ENCODE data around the gene CIRBP. TPM values are rescaled to one million over a fixed set of nuclear protein-coding genes. Genes with fewer than 3 reads are reported as not detected.

CIRBP gene
- total RNA-seq, 1 experiment from 2014 or later = 263 TPM

DNA sequence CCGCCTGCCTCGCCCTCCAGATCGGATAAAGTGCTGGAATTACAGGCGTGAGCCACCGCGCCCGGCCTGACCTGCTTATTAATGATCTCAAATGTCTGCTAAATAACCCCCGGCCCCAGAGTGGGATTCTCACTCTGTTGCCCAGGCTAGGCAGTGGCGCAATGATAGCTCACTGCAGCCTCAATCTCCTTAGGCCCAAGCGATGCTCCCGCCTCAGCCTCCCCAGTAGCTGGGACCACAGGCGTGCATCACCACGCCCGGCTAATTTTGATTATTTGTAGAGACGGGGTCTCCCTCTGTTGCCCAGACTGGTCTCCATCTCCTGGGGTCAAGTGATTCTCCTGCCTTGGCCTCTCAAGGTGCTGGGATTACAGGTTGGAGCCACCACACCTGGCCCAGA, 28.2 kb upstream of the CIRBP start:
- peaks cover 11% of the 10 kb centered on the region for H3K23me2 ChIP-seq (ENCODE audit: insufficient read length, low read depth, low read length, poor library complexity, severe bottlenecking)
- H3K4me1 Mint-ChIP-seq = peaks cover 15 to 23% of the 10 kb centered on the region in 2 experiments
- no peak overlapping the region for H3K18ac ChIP-seq (ENCODE audit: insufficient read length, low read depth, low read length)
- H3K14ac ChIP-seq (ENCODE audit: insufficient read depth, low read length) = no peak overlapping the region
- no peak overlapping the region for H2AK5ac ChIP-seq (ENCODE audit: insufficient read length, low read length)
- WGBS (ENCODE audit: extremely low coverage, insufficient read length, low lambda C conversion rate) = no CpG with 5 or more reads among the region's 15 CpGs
- no peaks in the 10 kb centered on the region; the same call in 1 of the 2 replicates for H3K79me2 ChIP-seq (ENCODE audit: insufficient read depth, low read length)
- H2BK15ac ChIP-seq (ENCODE audit: low read depth, low read length) = no peak overlapping the region
- no peak overlapping the region for H4K91ac ChIP-seq (ENCODE audit: insufficient read length, low read depth, low read length)
- no peaks in the 10 kb centered on the region for H3K4me1 ChIP-seq (ENCODE audit: insufficient read depth, low read length)
- H2AFZ ChIP-seq (ENCODE audit: low read length) = no peak overlapping the region
- no peak overlapping the region for H3K9ac ChIP-seq (ENCODE audit: extremely low read depth, insufficient read length, low read length)
- H3T11ph ChIP-seq (ENCODE audit: low read length) = no peak overlapping the region
- no peaks in the 10 kb centered on the region for H3K79me1 ChIP-seq (ENCODE audit: insufficient read depth, low read depth, low read length, poor library complexity, severe bottlenecking)
- no peak overlapping the region for H2BK20ac ChIP-seq (ENCODE audit: low read depth, low read length, poor library complexity, severe bottlenecking)
- no peak overlapping the region for H4K8ac ChIP-seq (replicated peaks; ENCODE audit: insufficient read length, low read depth, low read length)
- H3K4me2 ChIP-seq (ENCODE audit: insufficient read depth, insufficient read length, low read length) = peak overlapping the region; percentile 52
- H4K5ac ChIP-seq (ENCODE audit: insufficient read length, low read depth, low read length) = no peak overlapping the region
- no peak overlapping the region for H3K4ac ChIP-seq (ENCODE audit: low read depth, low read length)
- no peak overlapping the region for H3K56ac ChIP-seq (ENCODE audit: insufficient read length, low read depth, low read length)
- DNase-seq = no peak
- H3K27ac Mint-ChIP-seq = no peak overlapping the region
- H3K36me3 Mint-ChIP-seq (ENCODE audit: insufficient read depth in 1 of 3, low read depth in 3 of 3) = peaks cover 0 to 3% (median 1%) of the 10 kb centered on the region in 3 experiments; a peak in 4 of 7 replicates
- no peak overlapping the region for H2BK12ac ChIP-seq (ENCODE audit: insufficient read length, low read depth, low read length)
- no peak overlapping the region for H2BK5ac ChIP-seq (ENCODE audit: insufficient read length, low read length)
- no peaks in the 10 kb centered on the region for H4K20me1 ChIP-seq (ENCODE audit: control insufficient read depth, insufficient read depth, insufficient read length)
- H3K4me3 Mint-ChIP-seq = peak overlapping the region; percentile 85 to 89
- no peak overlapping the region for H3K27ac ChIP-seq (ENCODE audit: insufficient read length, low read depth, low read length)
- H3K9me3 Mint-ChIP-seq = no peaks in the 10 kb centered on the region; a peak in 1 of 5 replicates
- H3K9me3 ChIP-seq (ENCODE audit: control insufficient read depth, low read depth, low read length) = no peaks in the 10 kb centered on the region
- TF ChIP-seq, protein P1, sequence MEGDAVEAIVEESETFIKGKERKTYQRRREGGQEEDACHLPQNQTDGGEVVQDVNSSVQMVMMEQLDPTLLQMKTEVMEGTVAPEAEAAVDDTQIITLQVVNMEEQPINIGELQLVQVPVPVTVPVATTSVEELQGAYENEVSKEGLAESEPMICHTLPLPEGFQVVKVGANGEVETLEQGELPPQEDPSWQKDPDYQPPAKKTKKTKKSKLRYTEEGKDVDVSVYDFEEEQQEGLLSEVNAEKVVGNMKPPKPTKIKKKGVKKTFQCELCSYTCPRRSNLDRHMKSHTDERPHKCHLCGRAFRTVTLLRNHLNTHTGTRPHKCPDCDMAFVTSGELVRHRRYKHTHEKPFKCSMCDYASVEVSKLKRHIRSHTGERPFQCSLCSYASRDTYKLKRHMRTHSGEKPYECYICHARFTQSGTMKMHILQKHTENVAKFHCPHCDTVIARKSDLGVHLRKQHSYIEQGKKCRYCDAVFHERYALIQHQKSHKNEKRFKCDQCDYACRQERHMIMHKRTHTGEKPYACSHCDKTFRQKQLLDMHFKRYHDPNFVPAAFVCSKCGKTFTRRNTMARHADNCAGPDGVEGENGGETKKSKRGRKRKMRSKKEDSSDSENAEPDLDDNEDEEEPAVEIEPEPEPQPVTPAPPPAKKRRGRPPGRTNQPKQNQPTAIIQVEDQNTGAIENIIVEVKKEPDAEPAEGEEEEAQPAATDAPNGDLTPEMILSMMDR (conservative IDR thresholded peaks at IDR 0.05) = no peak
- H3K27me3 Mint-ChIP-seq (ENCODE audit: low read depth) = peaks cover 1% of the 10 kb centered on the region
- H3K27me3 ChIP-seq (ENCODE audit: insufficient read depth, low read length) = no peaks in the 10 kb centered on the region
- no peak overlapping the region for H3K23ac ChIP-seq (ENCODE audit: insufficient read length, low read depth, low read length)
- H2BK120ac ChIP-seq (ENCODE audit: low read depth, low read length, poor library complexity, severe bottlenecking) = no peak overlapping the region
